Measurements from ENCODE around the gene ZNF609.
A peak's percentile ranks its signal among the peaks of the same experiment; 100 is the strongest.

The ZNF609 gene

DNA sequence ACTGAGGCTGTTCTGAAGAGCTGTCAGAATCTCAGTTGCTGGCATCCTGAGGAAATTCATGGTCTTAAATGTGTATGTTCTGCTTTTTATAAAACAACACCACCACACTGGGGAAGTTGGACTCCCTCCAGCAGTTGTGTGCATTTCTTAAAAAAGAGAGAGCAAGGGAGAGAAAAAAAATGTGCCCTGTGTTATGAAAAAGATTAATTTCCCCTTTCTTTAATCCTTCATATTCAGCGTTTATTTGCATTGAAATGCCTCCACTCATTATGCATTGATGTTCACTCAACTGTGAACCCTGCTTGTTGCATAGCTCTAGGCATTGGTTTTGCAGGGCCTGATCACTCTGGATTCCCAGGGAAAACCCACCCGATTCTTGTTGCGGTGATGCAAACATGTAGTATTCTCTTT lies 4.4 kb upstream of the ZNF609 start:
- DNase-seq (ENCODE audit: extremely low read depth, low read depth) = no peak
- TF ChIP-seq, protein P1, sequence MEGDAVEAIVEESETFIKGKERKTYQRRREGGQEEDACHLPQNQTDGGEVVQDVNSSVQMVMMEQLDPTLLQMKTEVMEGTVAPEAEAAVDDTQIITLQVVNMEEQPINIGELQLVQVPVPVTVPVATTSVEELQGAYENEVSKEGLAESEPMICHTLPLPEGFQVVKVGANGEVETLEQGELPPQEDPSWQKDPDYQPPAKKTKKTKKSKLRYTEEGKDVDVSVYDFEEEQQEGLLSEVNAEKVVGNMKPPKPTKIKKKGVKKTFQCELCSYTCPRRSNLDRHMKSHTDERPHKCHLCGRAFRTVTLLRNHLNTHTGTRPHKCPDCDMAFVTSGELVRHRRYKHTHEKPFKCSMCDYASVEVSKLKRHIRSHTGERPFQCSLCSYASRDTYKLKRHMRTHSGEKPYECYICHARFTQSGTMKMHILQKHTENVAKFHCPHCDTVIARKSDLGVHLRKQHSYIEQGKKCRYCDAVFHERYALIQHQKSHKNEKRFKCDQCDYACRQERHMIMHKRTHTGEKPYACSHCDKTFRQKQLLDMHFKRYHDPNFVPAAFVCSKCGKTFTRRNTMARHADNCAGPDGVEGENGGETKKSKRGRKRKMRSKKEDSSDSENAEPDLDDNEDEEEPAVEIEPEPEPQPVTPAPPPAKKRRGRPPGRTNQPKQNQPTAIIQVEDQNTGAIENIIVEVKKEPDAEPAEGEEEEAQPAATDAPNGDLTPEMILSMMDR (IDR thresholded peaks at IDR 0.05; ENCODE audit: low read depth, low read length) = no peak

DNA sequence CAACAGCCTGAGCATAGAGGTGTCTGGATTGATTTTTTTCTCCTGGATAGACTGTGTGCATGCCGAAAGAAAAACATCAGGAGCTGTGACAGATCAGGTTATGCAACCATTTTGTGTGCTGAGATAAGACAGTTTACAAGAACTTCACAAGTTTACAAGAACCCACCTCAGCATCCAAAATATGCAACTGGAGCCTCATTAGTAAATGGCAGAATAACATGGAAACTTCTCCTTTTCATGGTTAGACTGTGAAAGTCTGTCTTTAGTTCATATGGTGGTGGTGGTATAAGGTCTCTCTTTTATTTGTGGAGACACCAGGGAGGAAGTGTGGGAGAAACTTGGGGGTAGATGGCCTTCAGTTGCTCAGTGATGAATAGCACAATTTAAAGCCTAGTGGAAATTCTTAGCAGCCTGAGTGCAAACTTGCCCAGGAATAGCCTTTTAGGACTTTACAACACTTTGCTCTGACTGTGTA lies 3.7 kb upstream of the ZNF609 start:
- DNase-seq (ENCODE audit: extremely low read depth, low read depth) = no peak
- TF ChIP-seq, protein P1 (IDR thresholded peaks at IDR 0.05; ENCODE audit: low read depth, low read length) = no peak

DNA sequence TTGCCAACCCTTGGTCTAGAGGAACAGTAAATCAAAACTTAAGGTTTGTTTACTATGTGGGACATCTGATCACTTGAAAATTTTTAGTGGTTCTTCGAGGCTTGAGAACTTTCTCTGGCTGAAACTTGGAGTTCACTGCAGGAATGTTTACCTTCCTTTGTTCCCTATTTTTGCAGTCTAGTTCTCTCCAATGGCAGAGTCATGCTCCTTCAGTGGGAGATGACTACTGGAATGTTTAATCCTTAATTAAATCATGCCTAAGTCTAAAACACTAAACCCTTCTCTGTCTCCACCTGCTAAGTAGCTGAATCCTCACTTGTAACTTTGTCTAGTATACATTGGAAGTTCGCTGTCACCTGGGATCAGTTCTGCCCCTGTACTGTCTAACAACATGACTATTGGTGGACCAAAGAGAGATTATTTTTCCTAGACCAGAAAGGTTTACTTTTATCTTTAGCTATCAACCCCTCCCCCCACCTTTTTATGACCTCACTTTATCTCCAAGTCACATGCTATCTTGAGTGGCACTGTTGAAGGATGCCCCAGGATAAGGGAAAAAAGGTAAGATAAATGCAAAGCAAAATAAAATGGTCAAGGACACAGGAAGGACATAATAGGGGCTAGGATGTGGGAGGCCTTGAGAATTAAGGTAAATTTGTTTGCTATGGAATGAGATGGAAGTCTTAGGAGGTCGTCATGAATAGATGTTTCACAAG lies 1.2 kb upstream of the ZNF609 start:
- TF ChIP-seq, protein P1 (IDR thresholded peaks at IDR 0.05; ENCODE audit: low read depth, low read length) = no peak
- no peak for DNase-seq (ENCODE audit: extremely low read depth, low read depth)

DNA sequence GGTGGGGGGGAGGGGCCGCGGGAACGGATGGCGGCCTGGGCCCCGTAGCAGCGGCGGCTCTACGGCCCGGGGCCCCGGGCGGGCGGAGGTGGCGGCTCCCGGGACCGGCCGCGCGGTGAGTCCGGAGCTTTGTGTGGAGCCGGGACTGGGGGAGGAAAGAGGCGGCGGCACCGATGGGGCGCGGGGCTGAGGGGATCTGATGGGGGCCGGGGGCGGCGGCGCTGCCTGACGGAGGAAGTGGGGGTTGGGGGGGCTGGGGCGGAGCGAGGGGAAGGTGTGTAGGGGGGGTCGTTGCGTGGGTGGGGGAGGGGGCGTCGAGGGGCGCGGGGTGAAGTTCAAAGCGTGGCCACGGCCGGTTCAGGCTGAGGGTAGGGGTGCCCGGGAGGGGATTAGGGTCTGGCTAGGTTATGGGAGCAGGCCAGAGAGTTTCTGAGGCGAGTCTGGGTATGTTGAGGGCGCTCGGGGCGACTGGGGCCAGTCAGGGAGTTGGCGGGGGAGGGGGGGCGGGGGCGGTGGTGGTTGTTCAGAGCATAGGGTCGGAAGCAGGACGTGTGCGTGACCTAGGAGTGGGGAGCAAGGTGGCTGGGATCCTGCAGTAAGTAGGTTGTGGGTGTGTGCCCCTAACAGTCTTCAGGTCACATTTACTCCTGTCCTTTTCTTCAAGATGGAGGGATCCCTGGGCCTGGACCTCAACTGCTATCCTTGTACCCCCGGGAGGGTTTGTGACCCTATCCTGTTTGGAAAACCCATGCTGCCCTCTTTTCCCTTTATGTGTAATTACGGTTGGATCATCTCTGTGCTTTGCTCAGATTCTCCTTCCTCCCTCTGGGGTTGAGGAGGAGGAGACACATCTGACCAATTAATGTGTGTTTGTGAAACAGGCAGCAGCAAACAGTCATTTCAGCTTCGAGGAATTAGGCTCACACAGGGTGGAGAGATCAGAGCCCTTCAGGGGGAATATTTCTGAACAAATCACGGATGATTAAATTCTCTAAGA lies 644 bp downstream of the ZNF609 start:
- DNase-seq (ENCODE audit: extremely low read depth, low read depth) = peak; percentile 56
- TF ChIP-seq, protein P1 (IDR thresholded peaks at IDR 0.05; ENCODE audit: low read depth, low read length) = peak; percentile 4

DNA sequence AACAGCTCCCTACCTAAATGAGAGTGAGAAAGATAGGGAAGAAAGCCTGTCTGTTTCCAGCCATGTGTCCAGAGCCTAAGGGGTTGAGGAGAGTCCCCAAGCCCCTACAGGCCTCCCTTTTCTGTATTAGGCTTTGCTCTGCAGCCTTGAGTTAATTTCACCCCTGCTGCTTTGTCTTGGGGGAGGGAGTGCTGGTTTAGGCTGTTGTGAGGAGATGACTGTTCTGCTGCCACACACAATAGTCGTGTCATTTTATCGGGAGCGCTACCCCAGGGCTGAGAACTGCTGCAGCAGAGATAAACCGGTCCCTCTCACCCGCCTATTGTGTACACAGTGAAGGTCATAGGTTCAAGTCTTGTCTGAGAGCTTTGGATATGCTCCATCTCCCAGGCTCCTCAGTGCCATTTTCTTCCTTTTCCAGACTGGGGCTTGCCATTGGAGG lies 1.4 kb downstream of the ZNF609 start:
- no peak for DNase-seq (ENCODE audit: extremely low read depth, low read depth)
- TF ChIP-seq, protein P1 (IDR thresholded peaks at IDR 0.05; ENCODE audit: low read depth, low read length) = no peak

DNA sequence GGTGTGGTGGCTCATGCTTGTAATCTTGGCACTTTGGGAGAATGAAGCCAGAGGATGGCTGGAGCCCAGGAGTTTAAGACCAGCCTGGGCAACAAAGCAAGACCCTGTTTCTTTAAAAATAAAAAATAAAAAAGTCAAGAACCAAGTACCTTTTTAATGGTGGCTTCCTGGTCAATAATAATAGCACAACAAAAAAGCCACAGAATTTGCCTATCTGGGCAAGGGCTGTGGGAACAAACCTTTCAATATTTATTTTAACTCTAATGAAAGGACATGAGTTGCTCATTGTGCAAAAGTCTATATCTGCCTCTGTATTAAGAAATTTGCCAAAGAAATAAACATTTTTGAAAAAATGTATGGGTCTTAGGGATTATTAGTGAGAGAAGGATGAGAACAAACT lies 2.1 kb downstream of the ZNF609 start:
- DNase-seq (ENCODE audit: extremely low read depth, low read depth) = no peak
- TF ChIP-seq, protein P1 (IDR thresholded peaks at IDR 0.05; ENCODE audit: low read depth, low read length) = no peak
